ENCODE data around the gene RAN.
A peak's percentile ranks its signal among the peaks of the same experiment; 100 is the strongest.
"Not testable (repeated sequence)": the region's sequence is repeated elsewhere in the genome, so short reads cannot be mapped to it uniquely, and the experiment has no call there.

Gene RAN

DNA sequence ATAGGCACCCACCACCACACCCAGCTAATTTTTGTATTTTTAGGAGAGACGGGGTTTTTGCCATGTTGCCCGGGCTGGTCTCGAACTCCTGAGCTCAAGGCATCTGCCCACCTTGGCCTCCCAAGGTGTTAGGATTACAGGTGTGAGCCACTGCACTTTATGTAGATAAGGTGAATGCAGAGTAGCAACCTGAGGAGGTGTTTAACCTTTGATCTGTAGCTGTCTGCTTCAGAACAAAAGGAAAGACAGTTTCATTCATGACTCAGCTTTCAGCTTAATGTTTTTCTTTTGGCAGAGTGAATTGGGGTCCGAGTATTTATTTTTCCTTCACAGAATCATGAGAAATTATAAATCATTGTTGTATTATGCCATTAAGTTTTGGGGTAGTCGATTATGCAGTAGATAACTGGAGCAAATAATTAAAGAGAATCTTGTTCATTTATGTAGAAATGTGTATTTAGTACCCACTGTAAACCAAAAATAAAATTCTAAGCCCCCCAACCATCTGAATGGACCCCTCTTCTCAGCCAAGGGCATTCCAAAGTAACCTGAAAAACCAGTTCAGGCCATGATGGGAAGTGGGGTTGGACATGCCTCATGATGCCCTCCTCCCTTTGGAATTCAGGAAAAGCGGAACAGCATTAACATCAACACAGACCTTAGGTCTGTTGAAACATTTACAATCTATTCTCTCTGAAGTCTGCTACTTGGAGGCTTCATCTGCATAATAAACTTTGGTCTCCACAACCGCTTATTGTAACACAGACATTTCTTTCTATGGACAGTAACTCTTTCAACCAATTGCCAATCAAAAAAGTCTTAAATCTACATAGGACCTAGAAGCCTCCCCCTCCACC is 22.1 kb upstream of the RAN start:
- DNase-seq = no peak

DNA sequence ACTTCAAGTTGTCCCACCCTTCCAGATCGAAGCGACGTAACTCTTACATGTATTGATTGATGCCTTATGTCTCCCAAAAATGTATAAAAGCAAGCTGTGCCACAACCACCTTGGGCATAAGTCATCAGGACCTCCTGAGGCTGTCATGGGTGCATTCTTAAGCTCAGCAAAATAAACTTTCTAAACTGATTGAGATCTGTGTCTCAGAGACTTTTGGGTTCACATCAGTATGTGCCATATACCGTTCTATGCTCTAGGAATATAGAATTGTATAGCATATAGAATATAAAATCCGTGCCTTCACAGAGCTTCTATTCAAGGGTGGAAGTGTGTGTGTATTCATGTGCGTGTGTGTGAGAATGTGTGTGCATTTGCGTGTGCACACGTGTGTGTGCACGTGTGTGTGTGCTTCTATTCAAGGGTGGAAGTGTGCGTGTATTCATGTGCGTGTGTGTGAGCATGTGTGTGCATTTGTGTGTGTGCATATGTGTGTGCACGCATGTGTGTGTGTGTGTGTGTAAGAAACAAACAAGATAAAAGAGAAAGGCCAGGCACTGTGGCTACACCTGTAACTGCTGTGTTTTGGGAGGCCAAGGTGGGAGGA is 21.3 kb upstream of the RAN start:
- DNase-seq = no peak

DNA sequence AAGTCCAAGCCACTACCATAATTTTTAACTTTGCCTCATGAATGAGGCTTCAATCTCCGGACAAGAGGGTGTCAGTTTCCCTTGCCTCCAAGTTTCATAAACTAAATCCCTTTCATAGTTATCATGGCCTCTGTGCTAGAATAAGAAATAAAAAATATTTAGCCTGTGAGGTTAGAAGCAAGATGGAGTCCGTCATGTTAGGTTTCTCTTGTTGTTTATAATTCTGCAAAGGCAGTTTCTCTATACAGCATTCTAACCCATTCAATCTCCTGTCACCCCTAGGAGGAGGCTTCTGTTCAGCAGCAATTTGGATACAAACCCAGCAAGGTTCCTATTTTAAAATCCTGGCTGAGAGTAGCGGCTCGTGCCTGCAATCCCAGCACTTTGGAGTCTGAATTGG is 15.8 kb upstream of the RAN start:
- DNase-seq = no peak

DNA sequence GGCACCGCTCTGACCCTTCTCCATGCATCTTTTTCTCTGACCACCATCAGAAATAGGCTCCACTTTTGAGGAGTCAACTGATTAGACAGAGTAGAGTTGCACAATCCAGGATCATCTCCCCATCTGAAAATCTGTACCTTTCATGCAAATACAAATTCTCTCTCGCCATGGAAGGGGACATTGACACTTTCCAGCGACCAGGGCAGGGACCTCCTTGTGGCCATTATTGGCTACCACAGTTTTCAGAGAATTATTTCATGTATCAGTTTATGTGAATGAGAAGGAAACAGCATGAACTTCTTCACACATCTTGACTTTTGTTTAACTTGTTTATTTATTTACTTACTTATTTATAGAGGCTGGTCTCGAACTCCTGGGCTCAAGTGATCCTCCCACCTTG is 13.8 kb upstream of the RAN start:
- no peak for DNase-seq

DNA sequence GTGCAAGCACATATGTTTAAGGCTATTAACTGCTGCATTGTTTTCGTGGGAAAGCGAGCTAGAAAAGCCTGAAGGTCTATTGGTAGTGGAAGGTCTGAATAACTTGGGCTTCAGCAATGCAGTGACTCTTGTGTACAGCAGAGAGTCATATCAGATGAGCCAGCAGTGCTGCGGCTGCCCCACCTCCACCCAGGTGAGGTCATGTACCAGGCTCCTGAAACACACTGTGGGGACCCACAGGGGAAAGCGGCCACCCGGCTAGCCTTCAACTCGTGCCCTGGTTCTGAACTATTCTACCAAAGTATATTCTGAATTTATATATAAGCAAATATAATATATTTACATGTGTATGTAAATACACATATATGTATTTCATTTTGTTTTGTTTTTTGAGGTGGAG is 12.7 kb upstream of the RAN start:
- no peak for DNase-seq

DNA sequence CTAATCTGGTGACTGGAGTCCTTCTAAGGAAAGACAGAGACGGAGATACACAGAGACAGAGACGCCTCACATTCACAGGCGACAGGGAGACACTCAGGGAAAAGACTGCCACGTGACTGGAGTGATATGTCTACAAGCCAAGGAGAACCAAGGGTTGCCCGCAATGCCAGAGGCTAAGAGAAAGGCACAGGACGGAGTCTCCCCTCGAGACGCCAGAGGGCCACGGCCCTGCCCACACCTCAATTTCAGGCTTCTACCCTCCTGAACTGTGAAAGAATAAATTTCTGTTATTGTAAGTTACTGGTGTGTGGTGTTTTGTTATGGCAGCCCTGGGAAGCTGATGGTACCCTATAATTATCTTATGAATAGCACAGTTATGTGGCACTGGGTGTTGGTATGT is 11.6 kb upstream of the RAN start:
- no peak for DNase-seq

DNA sequence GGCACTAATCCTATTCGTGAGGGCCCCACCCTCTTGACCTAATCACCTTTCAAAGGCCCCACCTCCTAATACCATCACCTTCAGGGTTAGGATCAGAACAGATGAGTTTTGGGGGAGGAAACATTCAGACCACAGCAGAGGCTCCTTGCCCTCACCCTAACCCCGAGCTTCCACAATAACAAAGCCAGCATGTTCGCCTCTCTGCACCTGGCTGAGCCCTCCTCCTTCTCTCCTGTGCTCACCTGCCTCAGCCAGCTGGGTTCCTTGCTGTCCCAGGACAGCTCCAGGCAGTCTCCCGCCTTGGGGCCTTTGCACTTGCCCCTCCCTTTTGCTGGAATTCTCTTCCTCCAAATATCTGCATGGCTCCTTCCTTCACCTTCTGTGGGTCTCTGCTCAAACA is 9.7 kb upstream of the RAN start:
- DNase-seq = no peak

DNA sequence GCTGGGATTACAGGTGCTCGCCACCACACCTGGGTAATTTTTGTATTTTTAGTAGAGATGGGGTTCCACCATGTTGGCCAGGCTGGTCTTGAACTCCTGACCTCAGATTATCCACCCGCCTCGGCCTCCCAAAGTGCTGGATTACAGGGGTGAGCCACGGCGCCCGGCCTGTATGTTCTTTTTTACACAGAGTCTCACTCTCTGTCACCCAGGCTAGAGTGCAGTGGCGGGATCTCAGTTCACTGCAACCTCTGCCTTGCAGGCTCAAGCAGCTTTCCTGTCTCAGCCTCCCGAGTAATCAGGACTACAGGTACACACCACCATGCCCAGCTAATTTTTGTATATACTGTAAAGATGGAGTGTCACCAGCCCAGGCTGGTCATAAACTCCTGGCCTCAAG is 9.1 kb upstream of the RAN start:
- DNase-seq = not testable (repeated sequence)

DNA sequence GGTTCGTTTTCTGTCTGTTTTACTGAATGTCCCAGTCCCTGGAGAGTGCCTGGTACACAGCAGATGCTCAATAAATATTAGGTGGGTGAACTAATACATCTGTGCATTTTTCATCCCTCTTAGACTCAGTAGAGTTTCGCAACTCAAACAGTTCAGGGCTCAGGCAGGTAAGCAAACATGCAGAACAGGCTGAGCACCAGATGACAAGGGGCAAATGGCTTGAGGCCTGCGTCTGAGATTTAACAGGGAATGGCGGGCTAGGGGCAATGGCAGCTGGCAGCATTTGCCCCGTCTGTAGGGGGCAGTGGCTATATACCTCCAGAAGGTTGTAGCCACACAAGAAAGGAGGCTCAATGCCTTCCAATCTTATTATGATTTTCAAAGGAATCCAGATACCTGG is 8.6 kb upstream of the RAN start:
- no peak for DNase-seq

DNA sequence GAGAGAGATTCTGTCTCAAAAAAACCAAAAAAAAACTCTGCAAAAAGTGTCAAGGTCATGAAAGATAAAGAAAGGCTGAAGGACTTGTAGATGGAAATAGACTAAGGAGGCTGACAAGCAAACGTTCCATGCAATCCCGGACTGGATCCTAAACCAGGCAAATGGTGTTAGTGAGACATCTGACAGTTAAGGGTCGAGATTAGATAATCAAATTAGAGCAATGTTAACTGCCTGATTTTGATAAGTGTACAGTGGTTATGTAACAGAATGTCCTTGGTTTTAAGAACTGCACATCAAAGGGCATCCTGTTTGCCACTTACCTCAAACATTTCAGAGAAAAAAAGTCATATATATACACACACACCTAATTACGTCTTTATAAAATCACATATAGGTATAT is 3.5 kb upstream of the RAN start:
- DNase-seq = no peak

DNA sequence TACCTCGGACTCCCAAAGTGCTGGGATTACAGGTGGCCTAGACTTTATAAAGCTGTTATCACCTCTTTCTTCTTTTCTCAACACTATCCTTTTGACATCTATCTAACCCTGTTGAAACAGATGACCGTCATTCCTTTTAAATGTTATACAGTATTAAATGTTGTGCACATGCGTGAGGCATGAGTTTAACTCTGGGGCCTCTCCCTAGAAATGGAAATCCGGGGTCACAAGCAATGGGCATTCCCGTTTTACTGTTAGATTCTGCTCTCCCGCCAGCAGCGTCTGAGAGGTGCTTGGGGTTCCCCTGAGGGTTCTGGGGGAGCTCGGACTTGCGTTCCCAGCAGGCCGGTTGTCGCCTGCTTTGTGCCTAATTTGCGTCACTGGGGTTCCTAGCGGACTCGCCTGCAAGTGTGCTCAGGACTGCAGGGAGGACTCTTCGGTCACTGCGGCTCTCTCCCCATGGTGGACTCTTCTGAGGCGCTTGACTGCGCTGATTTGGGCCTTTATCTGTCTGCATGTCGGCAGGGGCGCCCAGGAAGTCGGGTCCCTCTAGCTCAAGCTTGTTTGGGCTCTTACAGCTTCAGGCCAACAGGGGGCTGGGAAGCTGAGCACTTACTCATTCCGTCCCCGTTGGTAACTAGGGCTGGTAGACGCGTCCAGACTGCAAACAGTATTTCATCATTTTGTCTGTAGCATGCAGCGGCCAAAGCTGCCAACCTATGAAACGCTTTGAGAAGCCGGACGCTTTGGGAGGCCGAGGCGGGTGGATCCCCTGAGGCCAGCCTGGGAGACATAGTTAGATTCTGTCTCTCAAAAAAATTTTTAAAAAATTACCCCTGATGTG is 1.2 kb upstream of the RAN start:
- DNase-seq = peak; percentile 83

DNA sequence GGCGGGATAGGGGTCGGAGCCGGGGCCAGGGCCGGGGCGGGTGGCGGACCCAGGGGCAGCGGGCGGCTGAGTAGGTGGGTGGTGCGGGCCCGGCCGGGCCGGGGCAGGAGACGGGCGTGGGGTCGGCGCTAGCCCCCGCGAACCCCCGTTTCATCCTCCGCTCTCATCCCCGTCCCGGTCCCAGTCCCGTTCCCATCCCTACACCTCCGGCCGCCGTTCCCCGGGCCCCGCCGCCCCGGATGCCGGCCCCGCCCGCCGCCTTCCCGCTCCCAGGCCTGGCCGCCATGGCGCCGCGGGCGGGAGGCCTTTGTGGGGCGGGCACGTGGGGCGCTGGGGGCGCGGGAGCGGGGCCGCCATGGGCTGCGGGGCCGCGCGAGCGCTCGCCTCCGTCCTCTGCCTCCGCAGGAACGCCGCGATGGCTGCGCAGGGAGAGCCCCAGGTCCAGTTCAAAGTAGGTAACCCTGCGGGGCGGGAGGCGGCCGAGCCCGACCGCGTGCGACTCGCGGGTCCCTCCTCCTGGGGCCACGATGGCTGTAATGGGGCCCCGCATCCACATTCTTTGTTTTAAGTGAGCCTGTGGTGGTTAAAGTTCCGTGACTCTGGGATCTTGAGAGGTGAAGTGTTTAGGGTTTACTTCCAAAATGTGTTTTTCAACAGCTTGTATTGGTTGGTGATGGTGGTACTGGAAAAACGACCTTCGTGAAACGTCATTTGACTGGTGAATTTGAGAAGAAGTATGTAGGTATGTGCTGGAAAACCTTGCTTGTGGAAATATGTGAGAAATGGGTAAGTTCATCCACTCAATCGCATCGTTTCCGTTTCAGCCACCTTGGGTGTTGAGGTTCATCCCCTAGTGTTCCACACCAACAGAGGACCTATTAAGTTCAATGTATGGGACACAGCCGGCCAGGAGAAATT is 572 bp downstream of the RAN start:
- DNase-seq = no peak

DNA sequence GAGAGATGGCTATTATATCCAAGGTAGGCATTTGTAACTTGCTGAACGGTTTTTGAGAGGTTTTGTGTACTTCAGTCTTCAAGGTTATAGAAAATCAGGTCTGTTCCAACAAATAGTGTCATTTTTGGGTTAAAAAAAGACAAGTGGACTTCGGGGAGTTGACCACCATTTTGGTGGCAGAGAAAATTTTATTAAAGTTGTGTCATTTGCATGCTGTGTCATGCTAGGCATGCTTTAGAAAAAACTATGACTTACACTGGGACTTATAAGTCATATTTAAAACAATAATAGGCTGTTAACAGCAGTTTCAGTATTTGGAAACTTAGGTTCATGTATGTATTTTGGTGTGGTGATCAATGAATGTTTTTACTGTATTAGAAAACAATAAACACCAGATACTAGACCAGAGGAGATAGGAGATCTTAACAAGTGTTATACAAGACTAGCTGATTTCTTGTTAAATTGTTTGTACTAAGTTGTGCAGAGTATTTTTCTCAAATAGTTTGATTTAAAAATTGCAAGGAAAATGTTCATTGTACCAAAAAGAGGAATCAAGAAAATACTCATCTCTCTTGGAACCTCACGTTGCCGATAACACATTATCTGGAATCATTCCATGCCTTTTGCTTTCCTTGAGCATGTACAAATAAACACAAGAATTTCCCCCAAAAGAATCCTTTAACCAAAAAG is 1.4 kb downstream of the RAN start:
- DNase-seq = no peak

DNA sequence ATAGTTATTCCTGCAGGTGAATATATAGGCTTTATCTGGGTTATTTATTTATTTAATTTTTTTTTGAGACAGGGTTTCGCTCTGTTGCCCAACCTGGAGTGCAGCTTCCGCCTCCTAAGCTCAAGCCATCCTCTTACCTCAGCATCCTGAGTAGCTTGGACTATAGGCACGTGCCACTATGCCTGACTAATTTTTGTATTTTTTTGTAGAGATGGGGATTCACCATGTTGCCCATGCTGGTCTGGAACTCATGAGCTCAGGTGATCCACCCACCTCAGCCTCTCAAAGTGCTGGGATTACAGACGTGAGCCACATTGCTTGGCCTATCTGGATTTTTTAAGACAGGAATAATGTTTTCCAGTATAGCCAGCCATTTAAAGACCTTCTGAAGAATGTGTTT is 2.0 kb downstream of the RAN start:
- DNase-seq = no peak

DNA sequence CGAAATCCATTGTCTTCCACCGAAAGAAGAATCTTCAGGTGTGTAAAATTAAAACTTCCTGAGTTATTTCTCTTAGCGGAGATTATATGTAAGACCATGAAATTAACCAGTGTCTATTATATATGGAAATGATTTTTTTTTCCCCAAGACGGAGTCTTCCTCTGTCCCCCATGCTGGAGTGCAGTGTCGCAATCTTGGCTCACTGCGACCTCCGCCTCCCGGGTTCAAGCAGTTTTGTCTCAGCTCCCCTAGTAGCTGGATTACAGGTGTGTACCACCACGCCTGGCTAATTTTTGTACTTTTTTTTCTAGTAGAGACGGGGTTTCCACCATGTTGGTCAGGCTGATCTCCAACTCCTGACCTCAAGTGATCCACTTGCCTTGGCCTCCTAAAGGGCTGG is 2.8 kb downstream of the RAN start:
- DNase-seq = no peak

DNA sequence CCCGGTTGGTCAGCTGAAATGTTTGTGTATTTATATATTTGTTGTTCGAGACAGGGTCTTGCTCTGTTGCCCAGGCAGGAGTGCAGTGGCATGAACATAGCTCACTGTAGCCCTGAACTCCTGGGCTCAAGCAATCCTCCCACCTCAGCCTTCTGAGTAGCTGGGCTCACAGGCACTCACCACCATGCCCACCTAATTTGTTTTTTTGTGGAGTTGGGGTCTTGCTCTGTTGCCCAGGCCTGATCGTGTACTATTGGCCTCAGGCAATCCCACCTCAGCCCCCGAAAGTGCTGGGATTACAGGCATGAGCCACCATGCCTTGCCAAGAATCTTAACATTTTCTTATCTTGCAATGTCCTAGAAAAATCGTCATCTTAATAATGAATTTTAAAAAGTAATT is 3.3 kb downstream of the RAN start:
- no peak for DNase-seq

DNA sequence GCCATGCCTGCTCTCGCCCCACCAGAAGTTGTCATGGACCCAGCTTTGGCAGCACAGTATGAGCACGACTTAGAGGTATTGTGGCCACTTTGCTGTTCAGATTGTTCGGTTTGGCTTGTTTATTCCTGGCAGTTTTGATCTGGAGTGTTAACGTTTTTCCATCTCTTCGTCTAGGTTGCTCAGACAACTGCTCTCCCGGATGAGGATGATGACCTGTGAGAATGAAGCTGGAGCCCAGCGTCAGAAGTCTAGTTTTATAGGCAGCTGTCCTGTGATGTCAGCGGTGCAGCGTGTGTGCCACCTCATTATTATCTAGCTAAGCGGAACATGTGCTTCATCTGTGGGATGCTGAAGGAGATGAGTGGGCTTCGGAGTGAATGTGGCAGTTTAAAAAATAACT is 3.8 kb downstream of the RAN start:
- not testable (repeated sequence) for DNase-seq

DNA sequence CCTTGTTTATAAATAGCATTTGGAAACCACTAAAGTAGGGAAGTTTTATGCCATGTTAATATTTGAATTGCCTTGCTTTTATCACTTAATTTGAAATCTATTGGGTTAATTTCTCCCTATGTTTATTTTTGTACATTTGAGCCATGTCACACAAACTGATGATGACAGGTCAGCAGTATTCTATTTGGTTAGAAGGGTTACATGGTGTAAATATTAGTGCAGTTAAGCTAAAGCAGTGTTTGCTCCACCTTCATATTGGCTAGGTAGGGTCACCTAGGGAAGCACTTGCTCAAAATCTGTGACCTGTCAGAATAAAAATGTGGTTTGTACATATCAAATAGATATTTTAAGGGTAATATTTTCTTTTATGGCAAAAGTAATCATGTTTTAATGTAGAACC is 4.4 kb downstream of the RAN start:
- no peak for DNase-seq

DNA sequence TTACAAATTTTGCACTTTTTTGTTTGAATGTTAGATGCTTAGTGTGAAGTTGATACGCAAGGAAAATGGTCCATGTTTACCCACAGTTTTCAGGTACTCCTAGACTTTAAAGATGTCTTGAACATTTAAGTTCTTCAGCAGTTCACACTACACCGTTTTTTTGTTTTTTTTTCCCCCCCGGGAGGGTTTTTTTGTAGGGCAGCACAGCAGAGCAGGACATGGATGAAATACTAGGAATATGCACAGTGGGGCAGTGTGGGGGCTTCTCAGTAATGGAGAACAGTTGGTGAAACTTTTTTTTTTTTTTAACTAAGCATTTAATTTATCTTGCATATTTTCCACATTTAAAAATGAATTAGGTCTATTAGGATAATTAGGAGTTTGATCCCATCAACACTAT is 4.9 kb downstream of the RAN start:
- no peak for DNase-seq

DNA sequence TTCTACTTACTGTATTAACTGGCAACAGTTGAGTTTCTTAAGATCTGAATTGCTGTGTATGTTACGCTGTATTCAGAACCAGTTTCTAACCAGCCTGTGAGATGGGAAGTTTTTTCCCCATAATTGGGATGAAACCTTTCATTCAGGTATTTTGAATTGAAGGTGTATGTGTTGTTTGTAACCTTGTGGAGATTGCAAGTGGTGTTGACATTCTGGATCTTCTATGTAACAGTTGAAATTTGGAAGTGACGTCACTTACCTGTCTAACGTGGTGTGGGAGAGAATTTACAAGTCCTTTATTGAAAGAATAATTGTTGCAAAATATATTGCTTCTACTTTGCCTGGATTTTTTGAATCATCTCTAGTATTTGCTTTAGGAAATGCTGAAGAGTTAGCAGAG is 5.5 kb downstream of the RAN start:
- no peak for DNase-seq

DNA sequence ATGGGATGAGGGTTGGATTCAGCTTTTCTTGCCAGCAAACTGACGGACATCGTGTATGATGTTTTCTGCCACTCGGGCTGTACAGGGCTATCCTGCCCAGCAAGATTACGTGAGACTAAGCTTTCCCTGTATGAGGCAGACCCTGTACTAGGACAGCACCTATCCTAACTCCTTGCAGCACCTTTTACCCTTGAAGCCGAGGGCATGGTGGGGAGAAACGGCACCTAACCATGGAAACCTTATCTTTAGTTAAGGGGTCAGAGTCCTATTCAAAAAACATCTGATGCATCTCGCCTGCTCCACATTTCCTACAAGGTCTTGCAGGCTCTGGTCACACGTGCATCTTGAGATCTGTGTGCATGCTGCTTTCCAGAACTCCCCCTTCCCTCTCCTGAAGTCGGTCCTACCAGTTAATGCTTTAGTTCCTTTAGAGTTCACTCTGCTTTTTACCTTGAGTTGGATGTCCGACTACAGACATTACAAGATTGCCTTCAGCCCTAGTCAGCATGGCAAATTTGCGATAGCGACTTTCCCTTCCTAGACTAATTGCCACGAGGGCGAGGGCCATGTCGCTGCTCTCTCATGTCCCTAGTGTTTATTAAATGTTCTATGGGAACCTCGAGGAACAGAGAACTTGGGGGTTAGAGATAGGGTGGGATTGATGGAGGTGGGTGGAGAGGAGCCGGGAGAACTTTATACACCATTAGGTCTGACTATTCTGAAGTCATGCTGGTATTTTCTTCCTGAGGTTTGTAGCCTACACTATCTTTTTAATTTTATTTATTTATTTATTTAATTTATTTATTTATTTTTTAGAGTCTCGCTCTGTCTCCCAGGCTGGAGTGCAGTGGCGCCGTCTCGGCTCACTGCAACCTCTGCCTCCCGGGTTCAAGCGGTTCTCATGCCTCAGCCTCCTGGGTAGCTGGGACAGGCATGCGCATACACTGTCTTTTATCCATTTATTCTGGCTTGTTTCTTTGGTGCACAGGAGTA is 6.6 kb downstream of the RAN start:
- no peak for DNase-seq

Data from GF-D8 (cell line).